ENCODE measurements around the gene SLC26A11. TPM values are rescaled to one million over a fixed set of nuclear protein-coding genes. Genes with fewer than 3 reads are reported as not detected.
A peak's percentile ranks its signal among the peaks of the same experiment; 100 is the strongest.

The SLC26A11 gene
- total RNA-seq, 4 donors from 2014 or later, result 14.1 to 38.9 (median 26.5) TPM

GRCh38 chr17:80262775-80263244 lies 42.6 kb downstream of the SLC26A11 start:
- H3K27ac ChIP-seq, result peak overlapping the region; percentile 97
- no peaks in the 10 kb centered on the region for H3K27me3 ChIP-seq
- no CpG with 5 or more reads among the region's 8 CpGs for WGBS
- peaks cover 48% of the 10 kb centered on the region for H3K4me1 ChIP-seq
- peak overlapping the region; percentile 40 for H3K4me3 ChIP-seq
- H3K36me3 ChIP-seq, result peaks cover 25% of the 10 kb centered on the region
- DNase-seq (ENCODE audit: low spot score in 2 of 2), result no peak
- no peaks in the 10 kb centered on the region for H3K9me3 ChIP-seq
- TF ChIP-seq POLR2A (IDR thresholded peaks at IDR 0.05) (no peak), EP300 (IDR thresholded peaks at IDR 0.05) (no peak), CTCF (IDR thresholded peaks at IDR 0.05) (no peak), POLR2AphosphoS5 (IDR thresholded peaks at IDR 0.05) (no peak)

GRCh38 chr17:80263253-80264204 lies 43.3 kb downstream of the SLC26A11 start:
- Histone ChIP-seq H3K36me3 (peaks cover 27% of the 10 kb centered on the region), H3K4me1 (peaks cover 48% of the 10 kb centered on the region), H3K27ac (peak overlapping the region; percentile 97), H3K4me3 (peak overlapping the region; percentile 40), H3K9me3 (no peaks in the 10 kb centered on the region), H3K27me3 (no peaks in the 10 kb centered on the region)
- TF ChIP-seq POLR2AphosphoS5 (IDR thresholded peaks at IDR 0.05), result no peak
- TF ChIP-seq CTCF (IDR thresholded peaks at IDR 0.05), result no peak
- TF ChIP-seq POLR2A (IDR thresholded peaks at IDR 0.05), result no peak
- TF ChIP-seq EP300 (IDR thresholded peaks at IDR 0.05), result no peak
- WGBS, result 43% methylated on average over 12 of the region's 19 CpGs
- DNase-seq (ENCODE audit: low spot score in 2 of 2), result peak; percentile 87 to 92

DNA sequence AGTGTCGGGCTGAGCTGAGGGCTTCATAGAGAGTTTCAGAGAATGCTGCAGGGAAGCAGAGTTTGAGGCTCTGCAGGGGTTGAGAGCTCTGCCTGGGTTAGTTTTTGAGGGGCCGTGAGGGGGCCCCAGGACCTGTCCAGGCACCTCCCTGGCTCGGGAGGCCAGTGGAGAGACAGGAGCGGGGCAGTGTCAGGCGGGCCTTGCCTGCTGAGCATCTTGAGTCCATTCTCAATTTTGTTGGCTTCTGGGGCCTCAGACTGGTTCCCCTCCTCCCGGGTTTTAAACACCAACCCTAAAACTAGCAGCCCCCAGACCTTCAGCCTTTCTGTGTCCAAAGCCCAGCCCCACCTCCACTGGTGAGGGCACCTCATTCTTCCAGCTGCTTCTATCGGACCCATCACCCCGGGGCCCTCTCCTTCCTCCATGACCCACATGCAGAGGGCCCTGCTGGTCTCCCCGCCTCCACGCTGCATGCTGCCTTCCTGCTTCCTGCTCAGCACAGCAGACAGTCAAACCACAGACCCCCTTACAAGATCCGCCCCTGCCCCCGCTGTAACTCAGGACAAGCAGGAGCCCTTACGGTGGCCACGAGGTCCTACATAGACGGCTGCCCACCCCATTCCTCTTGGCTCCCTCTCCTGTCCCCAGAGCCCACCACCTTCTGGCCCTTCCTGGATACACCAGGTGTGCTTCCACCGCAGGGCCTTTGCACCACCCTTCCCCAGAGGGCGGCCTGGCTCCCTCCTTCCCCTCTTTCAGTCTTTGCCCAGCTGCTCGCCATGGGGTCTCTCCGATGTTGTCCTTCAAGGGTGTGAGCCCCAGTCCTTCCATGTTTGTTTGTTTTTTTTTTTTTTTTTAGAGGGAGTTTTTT lies 44.2 kb downstream of the SLC26A11 start:
- Histone ChIP-seq H3K27ac (no peak overlapping the region), H3K27me3 (no peaks in the 10 kb centered on the region), H3K4me3 (peak overlapping the region; percentile 40), H3K4me1 (peaks cover 44% of the 10 kb centered on the region), H3K36me3 (peaks cover 27% of the 10 kb centered on the region), H3K9me3 (no peaks in the 10 kb centered on the region)
- WGBS, result 84% methylated on average over 19 of the region's 19 CpGs
- TF ChIP-seq POLR2AphosphoS5 (IDR thresholded peaks at IDR 0.05) (no peak), POLR2A (IDR thresholded peaks at IDR 0.05) (no peak), EP300 (IDR thresholded peaks at IDR 0.05) (no peak), CTCF (IDR thresholded peaks at IDR 0.05) (no peak)
- DNase-seq (ENCODE audit: low spot score in 2 of 2), result no peak

DNA sequence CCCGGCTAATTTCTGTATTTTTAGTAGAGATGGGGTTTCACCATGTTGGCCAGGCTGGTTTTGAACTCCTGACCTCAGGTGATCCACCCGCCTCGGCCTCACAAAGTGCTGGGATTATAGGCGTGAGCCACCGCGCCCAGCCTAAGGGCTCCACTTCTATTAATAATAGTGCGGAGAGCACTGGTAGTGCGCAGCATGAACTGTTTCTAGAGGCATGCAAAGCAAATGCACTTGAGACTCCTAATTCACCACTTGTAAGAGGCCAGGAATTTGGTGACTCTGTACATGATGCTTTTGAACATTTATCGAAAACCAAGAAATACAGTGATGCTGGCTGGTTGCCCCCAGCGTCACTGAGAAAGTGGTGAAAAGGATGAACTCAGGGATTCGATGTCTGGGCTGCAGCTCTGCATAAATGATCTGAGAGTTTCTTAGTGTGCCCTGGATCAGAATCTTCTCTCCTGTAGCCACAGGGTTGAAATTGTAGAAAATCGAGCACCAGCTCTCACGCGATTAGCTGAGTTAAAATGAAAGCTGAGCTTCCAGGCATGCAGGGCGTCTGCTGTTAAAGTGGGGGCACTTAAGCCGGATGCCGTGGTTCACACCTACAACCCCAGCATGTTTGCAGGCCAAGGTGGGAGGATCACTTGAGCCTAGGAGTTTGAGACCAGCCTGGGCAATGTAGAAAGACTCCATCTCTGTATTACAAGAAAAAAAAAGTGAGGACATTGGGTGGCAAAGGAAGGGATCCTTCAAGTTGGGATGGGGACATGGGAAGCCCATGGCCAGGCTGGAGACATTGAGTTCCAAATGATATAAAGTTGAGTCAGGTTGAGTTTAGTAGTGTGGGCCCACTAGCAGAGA lies 45.2 kb downstream of the SLC26A11 start:
- 95% methylated on average over 17 of the region's 17 CpGs for WGBS
- DNase-seq (ENCODE audit: low spot score in 2 of 2), result no peak

More for the DNA sequence above, 45.2 kb downstream of the SLC26A11 start:
- H3K9me3 ChIP-seq, result no peaks in the 10 kb centered on the region
- H3K4me3 ChIP-seq, result no peak overlapping the region
- peaks cover 37% of the 10 kb centered on the region for H3K4me1 ChIP-seq
- H3K36me3 ChIP-seq, result peaks cover 33% of the 10 kb centered on the region
- no peaks in the 10 kb centered on the region for H3K27me3 ChIP-seq
- no peak overlapping the region for H3K27ac ChIP-seq
- TF ChIP-seq POLR2AphosphoS5 (IDR thresholded peaks at IDR 0.05) (no peak), EP300 (IDR thresholded peaks at IDR 0.05) (no peak), POLR2A (IDR thresholded peaks at IDR 0.05) (no peak), CTCF (IDR thresholded peaks at IDR 0.05) (no peak)
